K562 (cell line): ENCODE measurements around the gene ZNF597. TPM values are rescaled to one million over a fixed set of nuclear protein-coding genes. Genes with fewer than 3 reads are reported as not detected.

Source experiments
- ATF7 ChIP-seq: fragments of 450-650 bp; IDR thresholded peaks from 2 replicates; pipeline ENCODE4 v1.7.1; 2014; ENCODE audit warnings: mild to moderate bottlenecking, moderate library complexity
- BRF1 ChIP-seq: IDR thresholded peaks from 3 replicates; pipeline ENCODE4 v1.6.1; 2011; ENCODE audit warnings: borderline replicate concordance, mild to moderate bottlenecking; ENCODE audit not compliant: insufficient read length; ENCODE audit errors: extremely low read depth
- CBFA2T2 ChIP-seq: fragments of 450-650 bp; conservative IDR thresholded peaks from 2 replicates; pipeline ENCODE4 v1.6.1; 2017; ENCODE audit warnings: mild to moderate bottlenecking
- CBX1 ChIP-seq: sonication (generic); IDR thresholded peaks from 2 replicates; pipeline ENCODE4 v1.6.1; 2016; ENCODE audit warnings: antibody characterized with exemption, low read depth, mild to moderate bottlenecking
- CREB1 ChIP-seq, 2 experiments: sonication (generic) in 1 of 2; formaldehyde crosslinking in 1 of 2; IDR thresholded peaks; 2 replicates each; pipeline versions ENCODE4 v1.6.1 to v1.8.0; 2012 to 2022; ENCODE audit warnings: inconsistent platforms in 1 of 2, mild to moderate bottlenecking in 1 of 2, missing genetic modification reagents in 1 of 2, moderate library complexity in 1 of 2
- ETV1 ChIP-seq: fragments of 450-650 bp; conservative IDR thresholded peaks from 2 replicates; pipeline ENCODE4 v1.6.1; 2016; ENCODE audit warnings: missing genetic modification characterization, control low read depth, low read depth, missing compliant biosample characterization
- HDAC6 ChIP-seq: IDR thresholded peaks from 2 replicates; pipeline ENCODE4 v1.6.1; 2012; ENCODE audit warnings: low read depth, mild to moderate bottlenecking, control low read depth, inconsistent platforms, low read length, moderate library complexity
- JUN ChIP-seq, 2 experiments: sonication (generic) in 1 of 2; formaldehyde crosslinking in 1 of 2; IDR thresholded peaks; 2 replicates each; pipeline versions ENCODE4 v1.6.1 to v1.8.0; 2012 to 2022; ENCODE audit warnings: borderline replicate concordance in 2 of 2, mild to moderate bottlenecking in 2 of 2, improper control_type of control experiment in 1 of 2, low read depth in 1 of 2, low read length in 1 of 2, missing genetic modification reagents in 1 of 2
- JUND ChIP-seq, 2 experiments: IDR thresholded peaks; 2 replicates in 1 of 2; 3 replicates in 1 of 2; pipeline ENCODE4 v1.6.1; 2011; ENCODE audit warnings: borderline replicate concordance in 2 of 2, low read depth in 2 of 2, low read length in 2 of 2, improper control_type of control experiment in 1 of 2, missing biosample characterization in 1 of 2, missing genetic modification characterization in 1 of 2, missing genetic modification reagents in 1 of 2
- LEF1 ChIP-seq: fragments of 450-650 bp; IDR thresholded peaks from 2 replicates; pipeline ENCODE4 v1.6.1; 2016; ENCODE audit warnings: mild to moderate bottlenecking
- MAX ChIP-seq: sonication (generic); formaldehyde crosslinking; IDR thresholded peaks from 2 replicates; pipeline ENCODE4 v1.9.0; 2022; ENCODE audit warnings: mild to moderate bottlenecking, missing genetic modification reagents
- MCM7 ChIP-seq, 2 experiments: fragments of 450-650 bp; IDR thresholded peaks; 2 replicates each; pipeline ENCODE4 v1.6.1; 2016 to 2018
- NFYB ChIP-seq: IDR thresholded peaks from 2 replicates; pipeline ENCODE4 v1.6.1; 2011; ENCODE audit warnings: mild to moderate bottlenecking, moderate library complexity; ENCODE audit not compliant: insufficient read length; ENCODE audit errors: extremely low read depth
- NR2F6 ChIP-seq: fragments of 450-650 bp; formaldehyde crosslinking; IDR thresholded peaks from 2 replicates; pipeline ENCODE4 v1.4.0; 2020; ENCODE audit warnings: mild to moderate bottlenecking
- RAD51 ChIP-seq: fragments of 450-650 bp; IDR thresholded peaks from 2 replicates; pipeline ENCODE4 v1.7.1; 2016; ENCODE audit warnings: low read depth, mild to moderate bottlenecking, borderline replicate concordance
- RBBP5 ChIP-seq: fragments of 200-600 bp; sonication (generic); IDR thresholded peaks from 2 replicates; pipeline ENCODE4 v1.6.1; 2012; ENCODE audit warnings: borderline replicate concordance, mild to moderate bottlenecking, low read length, control low read depth, inconsistent platforms; ENCODE audit not compliant: insufficient read depth, poor library complexity, severe bottlenecking
- RBM14 ChIP-seq: fragments of 200-400 bp; formaldehyde crosslinking; IDR thresholded peaks from 2 replicates; pipeline ENCODE4 v1.6.1; 2018; ENCODE audit warnings: low read depth, mild to moderate bottlenecking, low read length, moderate library complexity, borderline replicate concordance; ENCODE audit not compliant: insufficient read depth
- RBM17 ChIP-seq: fragments of 200-400 bp; formaldehyde crosslinking; IDR thresholded peaks from 2 replicates; pipeline ENCODE4 v1.6.1; 2017; ENCODE audit warnings: low read depth, mild to moderate bottlenecking, low read length, borderline replicate concordance
- RBM22 ChIP-seq: fragments of 200-400 bp; formaldehyde crosslinking; IDR thresholded peaks from 2 replicates; pipeline ENCODE4 v1.6.1; 2018; ENCODE audit warnings: low read length, low read depth; ENCODE audit not compliant: poor library complexity, severe bottlenecking
- SMARCA4 ChIP-seq: fragments of 450-650 bp; IDR thresholded peaks from 2 replicates; pipeline ENCODE4 v1.6.1; 2016
- TSHZ1 ChIP-seq: fragments of 250-450 bp; sonication (Bioruptor Pico); IDR thresholded peaks from 2 replicates; pipeline ENCODE4 v1.4.0; 2020; ENCODE audit warnings: mild to moderate bottlenecking, moderate library complexity
- ZFP36 ChIP-seq: fragments of 150-350 bp; IDR thresholded peaks from 2 replicates; pipeline ENCODE4 v1.6.1; 2018; ENCODE audit warnings: low read length, low read depth; ENCODE audit not compliant: partially characterized antibody
- ZNF696 ChIP-seq: fragments of 250-450 bp; sonication (Bioruptor Pico); conservative IDR thresholded peaks from 2 replicates; pipeline ENCODE4 v1.4.0; 2020; ENCODE audit warnings: mild to moderate bottlenecking, moderate library complexity
- ZNF830 ChIP-seq: fragments of 250-450 bp; sonication (Bioruptor Pico); IDR thresholded peaks from 2 replicates; pipeline ENCODE4 v1.5.0; 2021; ENCODE audit warnings: mild to moderate bottlenecking
- polyA plus RNA-seq, 8 experiments: library from polyadenylated mRNA; depleted of rRNA in 4 of 8; stranded (reverse) in 5 of 8; unstranded in 3 of 8; fragments of >200 nt; fragmentation: Nextera tagmentation in 2 of 8; fragmentation: Illumina TruSeq in 1 of 8; extraction: Ambion mirVana in 2 of 8; extraction: Trizol in 1 of 8; gene quantifications; 2 replicates each; pipeline versions ENCODE4 v1.2.1 to v1.2.3, GENCODE V29; 2011 to 2014; ENCODE audit warnings: inconsistent platforms in 1 of 8, missing spikeins in 1 of 8
- total RNA-seq, 7 experiments: library from RNA; depleted of rRNA in 6 of 7; stranded (reverse); fragments of >200 nt in 6 of 7; fragmentation: Illumina TruSeq in 2 of 7; extraction: Trizol in 2 of 7; gene quantifications; 2 replicates each; pipeline versions ENCODE4 v1.2.1 to v1.2.3, GENCODE V29; 2011 to 2021; ENCODE audit warnings: low replicate concordance in 1 of 7

ZNF597 gene
- total and polyA plus RNA-seq, 9 of the 15 experiments (the other 6 are each of a cell fraction or from before 2014, with no cell fraction given) = 0.14 to 0.68 (median 0.42) TPM

GRCh38 chr16:3457434-3458252 is 14.3 kb upstream of the ZNF597 start (continued):
- no peak for TF ChIP-seq TSHZ1 (CRISPR knock-in tag)
- TF ChIP-seq LEF1 = no peak
- peak; percentile 79 for TF ChIP-seq MAX (CRISPR knock-in tag)
- no peak for TF ChIP-seq SMARCA4
- TF ChIP-seq ZNF696 (CRISPR knock-in tag) = no peak
- TF ChIP-seq HDAC6 = no peak
- TF ChIP-seq RBM14 = no peak
- TF ChIP-seq MCM7 (IDR thresholded peaks at IDR 0.05) = no peak
- peak; percentile 54; the same call in 1 of the 2 replicates for TF ChIP-seq ETV1
- peak; percentile 80 for TF ChIP-seq ATF7
- TF ChIP-seq NR2F6 (CRISPR knock-in tag) = no peak
- peak; percentile 12 for TF ChIP-seq RBM22
- no peak for TF ChIP-seq CREB1 (IDR thresholded peaks at IDR 0.05)
- TF ChIP-seq CREB1 (CRISPR knock-in tag; IDR thresholded peaks at IDR 0.05) = 0 out of 2 replicates have a peak, but pooled peaks have one; percentile 35
- TF ChIP-seq ZFP36 = no peak
- peak; percentile 77 for TF ChIP-seq RBBP5
- peak; percentile 89; the same call in 1 of the 2 replicates for TF ChIP-seq CBX1
- no peak for TF ChIP-seq JUND (IDR thresholded peaks at IDR 0.05; ENCODE audit: borderline replicate concordance, low read depth, low read length)
- peak; percentile 9; the same call in 1 of the 3 replicates for TF ChIP-seq JUND (tag; IDR thresholded peaks at IDR 0.05; ENCODE audit: borderline replicate concordance, low read depth, low read length)
- peak; percentile 16; the same call in 1 of the 2 replicates for TF ChIP-seq CBFA2T2
- no peak for TF ChIP-seq RBM17
- peak; percentile 49 for TF ChIP-seq NFYB
- TF ChIP-seq ZNF830 (CRISPR knock-in tag) = 0 out of 2 replicates have a peak, but pooled peaks have one; percentile 60
- 0 out of 2 replicates have a peak, but pooled peaks have one; percentile 7 for TF ChIP-seq JUN (IDR thresholded peaks at IDR 0.05; ENCODE audit: borderline replicate concordance, low read depth, low read length)
- no peak for TF ChIP-seq JUN (CRISPR knock-in tag; IDR thresholded peaks at IDR 0.05; ENCODE audit: borderline replicate concordance)
- no peak for TF ChIP-seq BRF1
- TF ChIP-seq RAD51 = peak; percentile 65
